Measurements from ENCODE around the gene AKAP11. TPM values are rescaled to one million over a fixed set of nuclear protein-coding genes. Genes with fewer than 3 reads are reported as not detected.

Gene AKAP11
- total and polyA plus RNA-seq, 2 of the 8 experiments (the other 6 are each of a cell fraction or from before 2014, with no cell fraction given): 4.5 to 21.9 TPM

DNA sequence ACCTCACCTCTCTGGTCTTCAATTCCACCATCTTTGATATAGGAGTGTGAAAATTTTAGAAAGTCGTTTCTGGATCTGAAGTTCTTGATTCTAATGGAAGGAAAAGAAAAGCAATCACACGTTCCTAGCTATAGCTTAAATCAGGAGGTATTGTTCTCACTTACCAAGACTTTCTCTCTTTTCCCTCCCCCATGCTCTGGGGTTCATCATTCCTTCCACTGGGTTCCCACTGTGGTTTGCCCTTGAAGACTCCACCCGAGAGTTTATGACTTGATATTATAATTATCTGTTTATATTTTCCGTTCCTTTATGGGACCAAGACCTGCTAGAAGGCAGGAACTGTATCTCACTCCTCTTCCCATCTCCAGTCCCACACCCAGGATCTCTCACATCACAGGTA lies 76.6 kb downstream of the AKAP11 start:
- no peaks in the 10 kb centered on the region for H3K23me2 ChIP-seq (ENCODE audit: low read depth, low read length)
- H3K4me2 ChIP-seq (ENCODE audit: insufficient read depth in 1 of 2, low read depth in 2 of 2, low read length in 2 of 2): no peak overlapping the region
- no peak overlapping the region for H2AFZ ChIP-seq (ENCODE audit: low read length)
- no peak overlapping the region for H3K9ac ChIP-seq (replicated peaks in 1 of 4; ENCODE audit: extremely low read depth in 1 of 4, low read depth in 3 of 4, low read length in 3 of 4)
- no peaks in the 10 kb centered on the region for H4K20me1 ChIP-seq (replicated peaks in 1 of 2; ENCODE audit: control insufficient read depth in 1 of 2, insufficient read depth in 2 of 2, low read length in 2 of 2)
- H4K8ac ChIP-seq (ENCODE audit: extremely low read depth, insufficient read depth, low read length): no peak overlapping the region
- H2BK12ac ChIP-seq (ENCODE audit: low read depth, low read length): no peak overlapping the region
- ChIA-PET POLR2A (ENCODE audit: partially characterized antibody) (no interaction called here), CTCF (ENCODE audit: partially characterized antibody) (interaction anchor here (0.8 kb wide), 1 partner anchor 8 kb away, joined by 3 read pairs; no protein-coding TSS in a partner anchor)
- H3K79me2 ChIP-seq (ENCODE audit: control insufficient read depth in 1 of 2, insufficient read depth in 2 of 2, low read length in 2 of 2): no peaks in the 10 kb centered on the region
- no peak overlapping the region for H3K4me3 ChIP-seq (ENCODE audit: extremely low read depth in 1 of 4, insufficient read depth in 2 of 4, low read depth in 3 of 4, low read length in 4 of 4)
- H2BK15ac ChIP-seq (ENCODE audit: low read length): no peak overlapping the region
- H3K27ac ChIP-seq (ENCODE audit: low read depth, low read length): no peak overlapping the region
- H3K27me3 ChIP-seq (replicated peaks in 1 of 4; ENCODE audit: control insufficient read depth in 3 of 4, extremely low read depth in 1 of 4, insufficient read depth in 3 of 4, low read length in 3 of 4): no peaks in the 10 kb centered on the region
- H3K4ac ChIP-seq (replicated peaks; ENCODE audit: insufficient read length, low read depth, low read length): no peak overlapping the region
- no peak overlapping the region for H2AK5ac ChIP-seq (ENCODE audit: low read depth, low read length)
- DNase-seq (ENCODE audit: low read depth in 1 of 2, low spot score in 2 of 2) (no peak), FAIRE-seq (no peak)
- no peaks in the 10 kb centered on the region for H3K9me3 ChIP-seq (ENCODE audit: insufficient read depth in 2 of 2, low read depth in 1 of 2, low read length in 1 of 2)
- no peak overlapping the region for H3K23ac ChIP-seq (ENCODE audit: insufficient read length)
- H3K4me1 ChIP-seq (replicated peaks in 1 of 4; ENCODE audit: control insufficient read depth in 3 of 4, insufficient read depth in 4 of 4, low read length in 3 of 4): peaks cover 0 to 2% (median 0%) of the 10 kb centered on the region in 4 experiments; a peak in 1 of 7 replicates
- H3K36me3 ChIP-seq (ENCODE audit: control insufficient read depth in 2 of 4, insufficient read depth in 4 of 4, low read length in 3 of 4): no peaks in the 10 kb centered on the region
- H2BK120ac ChIP-seq (replicated peaks; ENCODE audit: low read depth, low read length): no peak overlapping the region
- no peak overlapping the region for H3K18ac ChIP-seq (ENCODE audit: extremely low read depth, low read length)
- no peak overlapping the region for H4K91ac ChIP-seq (replicated peaks; ENCODE audit: insufficient read length, low read length)
- no peak overlapping the region for H2BK20ac ChIP-seq (ENCODE audit: low read length)
- no peak for TF ChIP-seq CBX8 (IDR thresholded peaks at IDR 0.05; ENCODE audit: borderline replicate concordance, low read depth, low read length)
- no peak for TF ChIP-seq JUN (IDR thresholded peaks at IDR 0.05; ENCODE audit: low read depth, low read length)
- no peak for TF ChIP-seq POU5F1 (IDR thresholded peaks at IDR 0.05; ENCODE audit: low read depth, low read length)
- TF ChIP-seq TBP (IDR thresholded peaks at IDR 0.05; ENCODE audit: low read depth, low read length): no peak
- no peak for TF ChIP-seq SUZ12 (IDR thresholded peaks at IDR 0.05; ENCODE audit: low read length)
- TF ChIP-seq SP4 (IDR thresholded peaks at IDR 0.05; ENCODE audit: low read length): no peak
- TF ChIP-seq POLR2AphosphoS5 (IDR thresholded peaks at IDR 0.05; ENCODE audit: low read depth, low read length): no peak
- no peak overlapping the region for H3K56ac ChIP-seq (replicated peaks; ENCODE audit: insufficient read length, low read depth, low read length)
- 77% methylated on average over 4 of the region's 4 CpGs; no CpG with 5 or more reads in 1 of the 2 experiments for WGBS, 2 experiments (ENCODE audit: extremely low coverage in 1 of 2, insufficient coverage in 1 of 2, insufficient read length in 1 of 2, insufficient replicate concordance in 2 of 2, low coverage in 1 of 2, low lambda C conversion rate in 2 of 2, missing lambda C conversion rate in 1 of 2)
- H4K5ac ChIP-seq (ENCODE audit: insufficient read length, low read depth, low read length): no peak overlapping the region
- H3K14ac ChIP-seq (ENCODE audit: insufficient read length): no peak overlapping the region
- no peak overlapping the region for H2BK5ac ChIP-seq (ENCODE audit: low read depth, low read length)
- H3K79me1 ChIP-seq (ENCODE audit: low read depth, low read length): no peaks in the 10 kb centered on the region
